Thoracic aorta (tissue), 2 donors: ENCODE measurements around the gene MAGEA9B. TPM values are rescaled to one million over a fixed set of nuclear protein-coding genes. Genes with fewer than 3 reads are reported as not detected.
"Not testable (repeated sequence)": the region's sequence is repeated elsewhere in the genome, so short reads cannot be mapped to it uniquely, and the experiment has no call there.

Experiments used
- ATAC-seq: fragments of 150-250 bp; one replicate; pipeline ENCODE4 v1.8.0; 2017; ENCODE audit warnings: low read depth; ENCODE audit not compliant: insufficient number of reproducible peaks, low FRiP score
- DNase-seq: peaks from one replicate; pipeline ENCODE4 v3.0.0-alpha.2; 2020; ENCODE audit warnings: low spot score
- H3K27ac ChIP-seq, 2 donors: fragments of 200-600 bp; sonication (generic); 1 replicate in 1 of 2; 2 replicates in 1 of 2; pipeline ENCODE4 v1.5.1; 2016; ENCODE audit warnings: mild to moderate bottlenecking in 2 of 2, moderate library complexity in 2 of 2
- H3K27me3 ChIP-seq: fragments of 200-600 bp; sonication (generic); replicated peaks from 2 replicates; pipeline ENCODE4 v1.6.0; 2016; ENCODE audit warnings: mild to moderate bottlenecking; ENCODE audit not compliant: insufficient read depth
- H3K36me3 ChIP-seq: fragments of 200-600 bp; sonication (generic); one replicate; pipeline ENCODE4 v1.5.1; 2016
- H3K4me1 ChIP-seq, 2 donors: fragments of 200-600 bp; sonication (generic); 1 replicate in 1 of 2; 2 replicates in 1 of 2; pipeline versions ENCODE4 v1.5.1 to v1.6.0; 2016; ENCODE audit warnings: low read depth in 2 of 2, mild to moderate bottlenecking in 1 of 2; ENCODE audit not compliant: control insufficient read depth in 1 of 2
- H3K4me3 ChIP-seq: fragments of 200-600 bp; sonication (generic); 2 replicates; pipeline ENCODE4 v1.5.1; 2016; ENCODE audit warnings: mild to moderate bottlenecking
- H3K9me3 ChIP-seq: fragments of 200-600 bp; sonication (generic); 2 replicates; pipeline ENCODE4 v1.5.1; 2016
- total RNA-seq, 2 donors: library from RNA; depleted of rRNA; stranded (reverse); fragments of >200 nt; gene quantifications; one replicate each; pipeline versions ENCODE4 v1.1.0 to v1.2.3, GENCODE V29; 2016

MAGEA9B gene
- total RNA-seq, 2 donors from 2014 or later = not detected

- not testable (repeated sequence) for H3K36me3 ChIP-seq, H3K4me1 ChIP-seq, DNase-seq, H3K27ac ChIP-seq, H3K9me3 ChIP-seq, H3K27me3 ChIP-seq, H3K4me3 ChIP-seq, ATAC-seq
Observed at GRCh38 chrX:149532868-149533267, 54.4 kb downstream of the MAGEA9B start.

Other genes with a start within 250 kb of the MAGEA9B start
- gene IDS, start 82.2 kb downstream of the MAGEA9B start, total RNA-seq = 100 to 1,000 TPM; 204 to 210 TPM
- 10 to 100 TPM; 22.2 to 22.6 TPM for gene EOLA1, start 46.4 kb downstream of the MAGEA9B start, total RNA-seq
- gene HSFX3, start 37.5 kb downstream of the MAGEA9B start, total RNA-seq = not detected
- gene HSFX2, start 7.9 kb upstream of the MAGEA9B start, total RNA-seq = 1 to 10 TPM in 1 of 2 donors, under 1 TPM in 1; 0.54 to 1.3 TPM
- 10 to 100 TPM; 17.6 to 21.5 TPM for gene TMEM185A, start 44.3 kb upstream of the MAGEA9B start, total RNA-seq
- gene MAGEA11, start 124.6 kb upstream of the MAGEA9B start, total RNA-seq = not detected
- 1 to 10 TPM in 1 of 2 donors, under 1 TPM in 1; 0.54 to 2.0 TPM for gene HSFX1, start 186.6 kb upstream of the MAGEA9B start, total RNA-seq
- gene MAGEA9, start 194.5 kb upstream of the MAGEA9B start, total RNA-seq = not detected